Ovary (tissue), 9 donors: ENCODE measurements around the gene COQ9. TPM values are rescaled to one million over a fixed set of nuclear protein-coding genes. Genes with fewer than 3 reads are reported as not detected.

Experiments
- DNase-seq, 5 donors: peaks; one replicate each; pipeline ENCODE4 v3.0.0-alpha.2; 2019 to 2020
- H3K27ac ChIP-seq, 2 donors: fragments of 200-600 bp; one replicate each; pipeline versions ENCODE4 v1.5.1 to v1.8.0; 2019 to 2022
- H3K27me3 ChIP-seq: fragments of 200-600 bp; one replicate; pipeline ENCODE4 v1.8.0; 2022
- H3K36me3 ChIP-seq: fragments of 200-600 bp; sonication (generic); one replicate; pipeline ENCODE4 v1.5.1; 2019
- H3K4me1 ChIP-seq: one replicate; pipeline ENCODE4 v1.8.1; 2013; ENCODE audit warnings: mild to moderate bottlenecking, moderate library complexity; ENCODE audit not compliant: insufficient read depth
- H3K4me3 ChIP-seq: fragments of 200-600 bp; sonication (generic); one replicate; pipeline ENCODE4 v1.5.1; 2017
- H3K9me3 ChIP-seq, 2 donors: fragments of 200-600 bp in 1 of 2; sonication (generic) in 1 of 2; one replicate each; pipeline versions ENCODE4 v1.5.1 to v1.8.1; 2013 to 2019; ENCODE audit warnings: mild to moderate bottlenecking in 1 of 2, moderate library complexity in 1 of 2
- EP300 ChIP-seq: sonication (generic); formaldehyde crosslinking; IDR thresholded peaks from one replicate; pipeline ENCODE4 v1.6.1; 2017; ENCODE audit warnings: antibody characterized with exemption
- POLR2A ChIP-seq: fragments of 450-650 bp; IDR thresholded peaks from one replicate; pipeline ENCODE4 v1.6.1; 2017; ENCODE audit warnings: antibody characterized with exemption, mild to moderate bottlenecking, moderate library complexity
- WGBS, 3 donors: extraction: QIAGEN DNeasy Blood & Tissue Kit in 1 of 3; methylation state at CpG; one replicate each; pipeline versions ENCODE4 v1.1.5 to v1.1.7; 2013 to 2017; 5-methylcytosine and 5-hydroxymethylcytosine counted together
- intact Hi-C, 4 donors: fragments of 100-400 bp; cut with DNase I; formaldehyde crosslinking; loops; one replicate each; pipeline versions ENCODE4 v1.11.0 to v1.15.1; 2022 to 2023
- polyA plus RNA-seq, 2 donors: library from polyadenylated mRNA; stranded (reverse); fragments of 200-250 nt in 1 of 2; fragments of 350-450 nt in 1 of 2; fragmentation: Illumina TruSeq in 1 of 2; extraction: RNeasy Lipid Tissue Mini Kit (QIAGEN cat#74804) in 1 of 2; gene quantifications; one replicate each; pipeline ENCODE4 v1.2.3, GENCODE V29; 2013 to 2014
- total RNA-seq, 7 donors: library from RNA; depleted of rRNA in 2 of 7; stranded (reverse); fragments of >200 nt in 2 of 7; fragmentation: NEBNext Ultra II Directional in 3 of 7; extraction: Animal tissue kit (Norgen Biotek cat#: 25700) in 3 of 7; gene quantifications; one replicate each; pipeline versions ENCODE4 v1.1.0 to v1.2.4, GENCODE V29; 2016 to 2023
- TF ChIP-seq, protein P1 (sequence below), 3 donors: fragments of 450-650 bp in 2 of 3; fragments of 200-600 bp in 1 of 3; IDR thresholded peaks; one replicate each; pipeline versions ENCODE4 v1.5.1 to v1.8.0; 2016 to 2022; ENCODE audit warnings: antibody characterized with exemption in 3 of 3, mild to moderate bottlenecking in 1 of 3
- donor health status: DM: no; HTN: no; CAD: no; lungs with moderate emphysema.
- donor health status: DM: no; HTN: no; CAD: no.
- donor health status: Bipolar disorder and iron deficiency.
- donor health status: DM: yes; HTN: yes; CAD: no.
- donor health status: DM: no; HTN: no; CAD: no.
- donor health status: DM: yes; HTN: yes; CAD: no.

Gene COQ9
- total and polyA plus RNA-seq, 9 donors: 24.4 to 68.8 (median 30.1) TPM

DNA sequence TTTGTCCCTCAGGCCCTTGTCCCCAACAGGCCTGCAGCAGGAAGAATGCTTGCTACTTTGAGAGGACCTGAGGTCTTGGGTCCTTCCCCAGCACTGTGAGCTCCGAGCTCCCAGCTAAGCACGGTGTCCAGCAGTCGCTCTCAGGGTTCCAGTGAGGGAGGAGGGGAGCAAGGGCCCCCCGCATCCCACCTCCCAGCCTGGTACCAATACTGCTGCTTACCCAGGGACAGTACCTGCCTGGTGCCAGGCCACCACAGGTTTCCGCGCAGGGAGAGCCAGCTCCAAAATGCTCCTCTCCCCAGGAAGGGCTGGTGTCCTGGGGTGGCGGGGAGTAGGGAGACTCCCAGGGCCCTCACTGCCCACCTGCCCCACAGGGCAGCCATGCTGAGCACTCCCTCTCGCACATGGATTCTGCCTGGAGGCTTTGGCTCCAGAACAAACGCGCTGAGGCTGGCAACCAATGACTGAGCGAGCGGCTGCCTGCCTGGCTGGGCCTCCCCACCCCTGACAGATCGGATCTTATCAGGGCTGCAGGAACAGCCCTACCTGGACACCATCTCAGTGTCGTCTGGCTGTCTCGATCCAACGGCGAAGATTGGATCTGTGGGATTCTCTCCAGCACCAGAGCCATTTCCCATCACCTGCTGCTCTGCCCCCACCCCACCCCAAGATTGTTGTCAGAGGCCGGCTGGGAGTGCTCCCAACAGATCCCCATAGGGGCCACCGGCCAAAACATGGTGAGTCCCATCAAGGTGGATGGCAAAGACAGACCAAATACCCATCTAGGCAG is 36.6 kb downstream of the COQ9 start:
- no peak overlapping the region for H3K4me3 ChIP-seq
- 76 to 83% (median 78%) methylated on average over 13 to 19 of the region's 19 CpGs for WGBS, 3 donors
- no peaks in the 10 kb centered on the region for H3K36me3 ChIP-seq
- H3K9me3 ChIP-seq: no peaks in the 10 kb centered on the region
- H3K27me3 ChIP-seq: no peaks in the 10 kb centered on the region
- H3K4me1 ChIP-seq: peaks cover 22% of the 10 kb centered on the region
- intact Hi-C loops: no loop called here
- no peak overlapping the region for H3K27ac ChIP-seq
- DNase-seq: peak in 1 of 5 donors; percentile 36
- no peak for TF ChIP-seq POLR2A
- TF ChIP-seq, protein P1, sequence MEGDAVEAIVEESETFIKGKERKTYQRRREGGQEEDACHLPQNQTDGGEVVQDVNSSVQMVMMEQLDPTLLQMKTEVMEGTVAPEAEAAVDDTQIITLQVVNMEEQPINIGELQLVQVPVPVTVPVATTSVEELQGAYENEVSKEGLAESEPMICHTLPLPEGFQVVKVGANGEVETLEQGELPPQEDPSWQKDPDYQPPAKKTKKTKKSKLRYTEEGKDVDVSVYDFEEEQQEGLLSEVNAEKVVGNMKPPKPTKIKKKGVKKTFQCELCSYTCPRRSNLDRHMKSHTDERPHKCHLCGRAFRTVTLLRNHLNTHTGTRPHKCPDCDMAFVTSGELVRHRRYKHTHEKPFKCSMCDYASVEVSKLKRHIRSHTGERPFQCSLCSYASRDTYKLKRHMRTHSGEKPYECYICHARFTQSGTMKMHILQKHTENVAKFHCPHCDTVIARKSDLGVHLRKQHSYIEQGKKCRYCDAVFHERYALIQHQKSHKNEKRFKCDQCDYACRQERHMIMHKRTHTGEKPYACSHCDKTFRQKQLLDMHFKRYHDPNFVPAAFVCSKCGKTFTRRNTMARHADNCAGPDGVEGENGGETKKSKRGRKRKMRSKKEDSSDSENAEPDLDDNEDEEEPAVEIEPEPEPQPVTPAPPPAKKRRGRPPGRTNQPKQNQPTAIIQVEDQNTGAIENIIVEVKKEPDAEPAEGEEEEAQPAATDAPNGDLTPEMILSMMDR (IDR thresholded peaks at IDR 0.05): no peak
- no peak for TF ChIP-seq EP300

- TF ChIP-seq, protein P1 (IDR thresholded peaks at IDR 0.05): no peak
- TF ChIP-seq EP300 (no peak), POLR2A (no peak)
- intact Hi-C loops: no loop called here
- Histone ChIP-seq H3K9me3 (no peaks in the 10 kb centered on the region), H3K36me3 (no peaks in the 10 kb centered on the region), H3K4me3 (no peak overlapping the region), H3K27me3 (no peaks in the 10 kb centered on the region), H3K27ac (no peak overlapping the region), H3K4me1 (peaks cover 16% of the 10 kb centered on the region)
- 85 to 87% (median 87%) methylated on average over 7 to 8 of the region's 8 CpGs for WGBS, 3 donors
- DNase-seq: no peak
Observed at GRCh38 chr16:57484515-57485005, 37.3 kb downstream of the COQ9 start.

GRCh38 chr16:57485091-57485915 is 38.0 kb downstream of the COQ9 start:
- Histone ChIP-seq H3K27ac (peak overlapping the region; percentile 58 to 83), H3K9me3 (no peaks in the 10 kb centered on the region), H3K4me1 (peaks cover 10% of the 10 kb centered on the region), H3K4me3 (peak overlapping the region; percentile 41), H3K27me3 (no peaks in the 10 kb centered on the region), H3K36me3 (no peaks in the 10 kb centered on the region)
- 57 to 66% (median 57%) methylated on average over 14 of the region's 14 CpGs for WGBS, 3 donors
- TF ChIP-seq POLR2A (no peak), EP300 (no peak)
- TF ChIP-seq, protein P1 (IDR thresholded peaks at IDR 0.05): no peak
- intact Hi-C loops: no loop called here
- peak in 2 of 5 donors; percentile 37 to 42 for DNase-seq
